IPS-18a (cell line): Measurements from ENCODE around the gene GPR137C.
A peak's percentile ranks its signal among the peaks of the same experiment; 100 is the strongest.
"Not testable (repeated sequence)": the region's sequence is repeated elsewhere in the genome, so short reads cannot be mapped to it uniquely, and the experiment has no call there.

ENCODE experiments used
- H3K27ac ChIP-seq: one replicate; pipeline ENCODE4 v1.5.1; 2013; ENCODE audit warnings: low read length
- H3K27me3 ChIP-seq: one replicate; pipeline ENCODE4 v1.6.1; 2013; ENCODE audit warnings: mild to moderate bottlenecking, low read length; ENCODE audit not compliant: control insufficient read depth, insufficient read depth
- H3K36me3 ChIP-seq: one replicate; pipeline ENCODE4 v1.6.1; 2013; ENCODE audit warnings: low read depth, low read length; ENCODE audit not compliant: control insufficient read depth
- H3K4me1 ChIP-seq: one replicate; pipeline ENCODE4 v1.6.1; 2013; ENCODE audit warnings: low read depth, low read length; ENCODE audit not compliant: control insufficient read depth
- H3K4me3 ChIP-seq: one replicate; pipeline ENCODE4 v1.5.1; 2013; ENCODE audit warnings: low read length
- H3K9ac ChIP-seq: one replicate; pipeline ENCODE4 v1.6.1; 2013; ENCODE audit warnings: mild to moderate bottlenecking, low read length, moderate library complexity
- H3K9me3 ChIP-seq: one replicate; pipeline ENCODE4 v1.6.1; 2013; ENCODE audit warnings: low read depth, low read length; ENCODE audit not compliant: control insufficient read depth

Gene GPR137C

GRCh38 chr14:52546318-52546670 is 6.3 kb upstream of the GPR137C start:
- H3K27me3 ChIP-seq, result no peaks in the 10 kb centered on the region
- peaks cover 11% of the 10 kb centered on the region for H3K4me1 ChIP-seq
- no peak overlapping the region for H3K9ac ChIP-seq
- peaks cover 5% of the 10 kb centered on the region for H3K36me3 ChIP-seq
- no peaks in the 10 kb centered on the region for H3K9me3 ChIP-seq
- no peak overlapping the region for H3K27ac ChIP-seq
- no peak overlapping the region for H3K4me3 ChIP-seq

DNA sequence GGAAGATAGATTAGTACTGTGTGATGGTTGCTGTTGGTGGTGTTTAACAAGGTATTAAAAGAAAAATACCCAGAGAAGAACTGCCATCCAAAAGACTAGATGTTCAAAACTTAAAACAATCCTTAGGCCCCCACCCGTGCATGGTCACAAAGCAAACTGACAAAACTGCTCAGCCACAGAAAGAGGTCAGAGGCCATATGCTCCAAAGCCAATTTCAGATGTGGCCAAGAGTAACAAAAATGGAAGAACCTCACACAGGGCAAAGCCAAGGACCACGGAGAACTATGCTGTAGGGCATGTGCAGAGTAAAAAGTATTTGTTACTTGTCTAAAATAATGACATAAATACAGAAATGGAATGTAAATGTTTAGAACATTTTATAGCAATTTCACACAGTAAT is 5.6 kb upstream of the GPR137C start:
- Histone ChIP-seq H3K9ac (no peak overlapping the region), H3K27me3 (no peaks in the 10 kb centered on the region), H3K4me1 (peaks cover 13% of the 10 kb centered on the region), H3K36me3 (peaks cover 5% of the 10 kb centered on the region), H3K4me3 (no peak overlapping the region), H3K9me3 (no peaks in the 10 kb centered on the region), H3K27ac (no peak overlapping the region)

DNA sequence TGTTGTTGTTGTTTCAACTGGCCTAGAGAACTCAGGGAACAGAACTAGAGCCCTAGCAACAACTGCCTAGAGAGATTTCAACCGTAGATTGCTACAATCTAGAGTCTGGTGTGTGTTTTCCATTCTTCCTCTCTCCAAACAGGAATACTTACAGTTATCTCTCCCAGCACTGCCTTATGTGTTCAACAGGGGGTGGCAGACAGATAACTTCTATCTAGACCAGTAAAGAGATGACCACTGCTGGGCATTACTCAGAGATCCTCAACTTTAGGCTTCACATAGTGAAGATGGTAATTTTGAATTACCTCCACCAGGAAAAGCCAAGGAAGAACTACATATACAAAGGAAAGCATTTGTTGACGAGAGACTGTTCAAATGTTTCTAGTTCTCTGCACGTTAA is 5.1 kb upstream of the GPR137C start:
- no peak overlapping the region for H3K4me3 ChIP-seq

DNA sequence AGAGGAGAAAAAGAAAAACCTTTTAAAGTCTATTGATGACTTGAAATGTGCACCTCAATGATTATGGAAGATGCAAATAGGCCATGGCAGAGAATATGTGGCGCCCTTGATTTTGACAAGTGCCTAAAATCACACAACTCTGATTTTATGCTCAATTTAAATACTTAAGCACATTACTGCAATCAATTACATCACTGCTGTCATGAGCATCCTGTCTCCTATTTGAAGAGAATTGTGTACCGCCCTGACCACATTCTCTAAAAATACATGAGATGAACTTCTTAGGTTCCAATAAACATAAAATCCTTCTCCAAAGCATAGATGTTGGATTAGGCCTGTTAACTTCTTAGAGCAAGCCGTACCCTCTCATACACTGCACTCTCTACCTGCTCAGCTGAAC is 2.0 kb upstream of the GPR137C start:
- H3K4me1 ChIP-seq, result peaks cover 18% of the 10 kb centered on the region
- H3K4me3 ChIP-seq, result peak overlapping the region; percentile 96
- peaks cover 12% of the 10 kb centered on the region for H3K27me3 ChIP-seq
- H3K9me3 ChIP-seq, result no peaks in the 10 kb centered on the region
- no peak overlapping the region for H3K9ac ChIP-seq
- H3K36me3 ChIP-seq, result no peaks in the 10 kb centered on the region
- H3K27ac ChIP-seq, result no peak overlapping the region

More for the DNA sequence above, 5.1 kb upstream of the GPR137C start:
- Histone ChIP-seq H3K9ac (no peak overlapping the region), H3K27ac (no peak overlapping the region), H3K4me1 (peaks cover 13% of the 10 kb centered on the region), H3K27me3 (no peaks in the 10 kb centered on the region), H3K36me3 (peaks cover 5% of the 10 kb centered on the region), H3K9me3 (no peaks in the 10 kb centered on the region)

DNA sequence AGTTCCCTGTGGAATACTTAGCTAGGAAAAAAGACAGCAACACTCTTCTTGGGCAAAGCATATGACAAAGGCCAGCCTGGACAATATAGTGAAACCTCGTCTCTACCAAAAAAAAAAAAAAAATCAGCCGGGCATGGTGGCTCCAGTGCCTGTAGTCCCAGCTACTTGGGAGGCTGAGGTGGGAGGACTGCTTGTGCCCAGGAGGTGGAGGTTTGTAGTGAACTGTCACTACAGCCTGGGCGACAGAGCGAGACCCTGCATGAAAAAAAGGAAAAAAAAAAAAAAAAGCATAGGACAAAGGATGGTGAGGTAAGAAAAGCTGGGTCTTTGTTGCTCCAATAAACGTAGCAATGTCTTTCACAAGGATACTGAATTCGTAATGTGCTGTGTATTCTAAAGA is 1.4 kb upstream of the GPR137C start:
- H3K9ac ChIP-seq, result peak overlapping the region; percentile 72
- peaks cover 18% of the 10 kb centered on the region for H3K4me1 ChIP-seq
- H3K27me3 ChIP-seq, result peaks cover 12% of the 10 kb centered on the region
- no peak overlapping the region for H3K27ac ChIP-seq
- no peaks in the 10 kb centered on the region for H3K9me3 ChIP-seq
- peak overlapping the region; percentile 96 for H3K4me3 ChIP-seq
- H3K36me3 ChIP-seq, result no peaks in the 10 kb centered on the region

GRCh38 chr14:52551696-52552062 is 957 bp upstream of the GPR137C start:
- Histone ChIP-seq H3K27ac (no peak overlapping the region), H3K9me3 (no peaks in the 10 kb centered on the region), H3K9ac (peak overlapping the region; percentile 72), H3K4me1 (peaks cover 18% of the 10 kb centered on the region), H3K27me3 (peaks cover 12% of the 10 kb centered on the region), H3K4me3 (peak overlapping the region; percentile 96), H3K36me3 (no peaks in the 10 kb centered on the region)

GRCh38 chr14:52553002-52553670 is 500 bp downstream of the GPR137C start:
- Histone ChIP-seq H3K27me3 (peaks cover 12% of the 10 kb centered on the region), H3K9ac (peak overlapping the region; percentile 75), H3K9me3 (no peaks in the 10 kb centered on the region), H3K27ac (no peak overlapping the region), H3K36me3 (no peaks in the 10 kb centered on the region), H3K4me3 (peak overlapping the region; percentile 96), H3K4me1 (peaks cover 18% of the 10 kb centered on the region)

GRCh38 chr14:52553671-52554575 is 1.3 kb downstream of the GPR137C start:
- Histone ChIP-seq H3K27ac (no peak overlapping the region), H3K4me1 (peaks cover 18% of the 10 kb centered on the region), H3K9ac (peak overlapping the region; percentile 75), H3K4me3 (peak overlapping the region; percentile 96), H3K27me3 (peaks cover 12% of the 10 kb centered on the region), H3K9me3 (no peaks in the 10 kb centered on the region), H3K36me3 (no peaks in the 10 kb centered on the region)

DNA sequence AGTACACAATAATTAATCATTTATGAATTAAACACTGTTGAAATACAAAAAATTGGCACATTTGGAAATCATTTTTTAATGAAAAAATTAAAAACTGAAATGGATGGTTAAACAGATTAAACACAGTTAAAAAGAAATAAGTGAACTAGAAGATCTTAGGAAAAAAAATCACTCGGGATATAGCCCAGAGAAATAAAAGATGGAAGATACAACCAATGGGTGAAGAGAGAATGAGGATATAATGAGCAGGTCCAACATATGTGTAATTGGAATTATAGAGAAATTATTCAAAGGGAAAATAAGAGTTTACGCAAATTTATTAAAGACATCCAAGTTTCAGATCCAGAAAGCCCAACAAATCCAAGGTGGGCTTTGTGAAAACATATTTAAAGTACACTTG is 6.1 kb downstream of the GPR137C start:
- H3K27me3 ChIP-seq, result peaks cover 12% of the 10 kb centered on the region
- peaks cover 5% of the 10 kb centered on the region for H3K4me1 ChIP-seq
- no peak overlapping the region for H3K27ac ChIP-seq
- no peak overlapping the region for H3K4me3 ChIP-seq
- H3K9me3 ChIP-seq, result no peaks in the 10 kb centered on the region
- H3K9ac ChIP-seq, result no peak overlapping the region
- no peaks in the 10 kb centered on the region for H3K36me3 ChIP-seq

DNA sequence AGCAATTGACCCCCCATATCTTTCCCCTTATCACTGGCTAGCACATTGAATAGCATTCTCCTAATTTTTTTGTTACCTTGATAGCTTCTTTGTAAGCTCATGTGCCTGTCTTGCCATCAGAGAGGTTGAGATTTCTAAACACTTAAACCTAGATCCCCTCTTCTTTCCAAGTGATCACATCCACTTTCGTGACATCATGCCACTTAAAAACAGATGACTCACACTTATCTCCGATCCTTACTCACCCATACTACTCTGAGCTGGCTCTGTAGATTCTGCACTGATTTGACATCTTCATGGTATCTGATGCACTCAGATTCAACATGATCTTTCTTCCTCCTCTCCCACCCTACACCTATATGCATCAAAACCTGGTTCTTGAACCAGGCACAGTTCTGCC is 10.5 kb downstream of the GPR137C start:
- no peaks in the 10 kb centered on the region for H3K4me1 ChIP-seq
- H3K4me3 ChIP-seq, result no peak overlapping the region
- no peaks in the 10 kb centered on the region for H3K27me3 ChIP-seq
- no peak overlapping the region for H3K27ac ChIP-seq
- no peak overlapping the region for H3K9ac ChIP-seq
- no peaks in the 10 kb centered on the region for H3K36me3 ChIP-seq
- no peaks in the 10 kb centered on the region for H3K9me3 ChIP-seq

GRCh38 chr14:52568454-52568853 is 15.8 kb downstream of the GPR137C start:
- not testable (repeated sequence) for H3K9me3 ChIP-seq, H3K4me3 ChIP-seq, H3K27ac ChIP-seq

GRCh38 chr14:52575858-52576257 is 23.2 kb downstream of the GPR137C start:
- no peak overlapping the region for H3K4me3 ChIP-seq
- no peaks in the 10 kb centered on the region for H3K27me3 ChIP-seq
- no peak overlapping the region for H3K27ac ChIP-seq
- peaks cover 3% of the 10 kb centered on the region for H3K9me3 ChIP-seq
- no peak overlapping the region for H3K9ac ChIP-seq
- H3K4me1 ChIP-seq, result no peaks in the 10 kb centered on the region
- no peaks in the 10 kb centered on the region for H3K36me3 ChIP-seq

More at GRCh38 chr14:52568454-52568853, 15.8 kb downstream of the GPR137C start:
- not testable (repeated sequence) for H3K27me3 ChIP-seq, H3K9ac ChIP-seq, H3K4me1 ChIP-seq, H3K36me3 ChIP-seq
